NCI-H69 (cell line): ENCODE results near the gene PCK2.

Experiments
- DNase-seq: peaks from one replicate; lab custom pipeline; 2025; lab: John Stamatoyannopoulos, UW

PCK2 gene

DNA sequence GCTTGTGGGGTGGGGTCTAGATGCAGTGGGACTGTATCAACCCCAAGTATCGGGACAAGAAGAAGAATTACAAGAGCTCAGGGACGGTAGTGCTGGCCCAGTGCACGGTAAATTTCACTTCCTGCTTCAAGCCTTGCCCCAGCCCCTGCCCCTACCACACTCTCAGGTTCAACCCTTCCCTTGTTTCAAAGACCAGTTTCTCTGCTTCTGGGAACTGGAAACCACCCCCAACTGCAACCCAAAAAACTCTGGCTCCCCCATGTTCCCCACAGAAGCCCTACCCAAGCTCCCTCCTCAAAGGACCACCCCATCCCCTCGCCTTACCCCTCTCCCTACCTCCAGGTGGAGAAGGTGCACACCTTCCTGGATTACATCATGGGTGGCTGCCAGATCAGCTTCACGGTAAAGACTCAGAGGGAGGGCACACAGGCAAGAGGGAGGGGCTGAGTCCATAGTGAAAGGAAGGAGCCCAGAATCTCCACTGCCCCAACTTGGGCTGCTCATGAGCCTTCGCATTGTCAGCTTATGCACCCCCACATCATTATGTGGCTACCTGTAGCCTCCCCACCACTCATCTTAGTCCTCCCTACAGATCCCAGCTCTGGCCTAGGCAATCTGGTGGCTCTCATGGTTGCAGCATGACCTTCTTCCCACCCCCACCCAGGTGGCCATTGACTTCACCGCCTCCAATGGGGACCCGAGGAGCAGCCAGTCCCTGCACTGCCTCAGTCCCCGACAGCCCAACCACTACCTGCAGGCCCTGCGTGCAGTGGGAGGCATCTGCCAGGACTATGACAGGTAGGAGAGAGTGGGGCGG is 18.4 kb upstream of the PCK2 start:
- DNase-seq, result peak; percentile 68

GRCh38 chr14:24076302-24076601 is 17.9 kb upstream of the PCK2 start:
- DNase-seq, result no peak

DNA sequence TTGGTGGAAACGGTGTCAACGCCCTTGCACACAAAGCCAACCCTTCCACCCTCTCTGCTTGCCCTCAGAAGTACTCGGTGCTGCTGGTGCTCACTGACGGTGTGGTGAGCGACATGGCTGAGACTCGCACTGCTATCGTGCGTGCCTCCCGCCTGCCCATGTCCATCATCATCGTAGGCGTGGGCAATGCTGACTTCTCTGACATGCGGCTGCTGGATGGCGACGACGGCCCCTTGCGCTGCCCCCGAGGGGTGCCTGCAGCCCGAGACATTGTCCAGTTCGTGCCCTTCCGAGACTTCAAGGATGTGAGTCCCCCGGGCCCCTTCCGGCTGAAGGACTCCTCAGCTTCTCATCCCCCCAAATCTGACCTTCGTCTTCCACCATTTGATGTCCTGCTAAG is 17.0 kb upstream of the PCK2 start:
- DNase-seq, result no peak

DNA sequence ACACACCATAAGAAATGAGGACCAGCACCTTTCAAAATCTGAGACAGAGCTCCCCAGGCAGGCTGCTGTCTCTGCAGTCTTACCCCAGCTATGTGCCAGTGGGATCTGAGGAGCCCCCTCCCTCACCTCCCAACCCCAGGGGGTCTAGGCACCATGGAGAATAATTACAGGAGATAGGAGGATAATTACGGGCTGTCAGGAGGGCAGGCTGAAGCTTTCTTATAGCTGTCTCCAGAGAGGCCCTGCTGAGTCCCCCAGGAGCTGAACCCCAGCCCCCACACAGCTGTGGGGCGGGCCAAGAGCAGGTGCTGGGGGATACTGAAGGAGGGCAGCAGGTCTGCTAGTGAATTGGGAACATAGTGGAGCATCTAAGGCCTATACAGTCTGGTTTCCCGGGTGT is 16.0 kb upstream of the PCK2 start:
- peak; percentile 99 for DNase-seq

DNA sequence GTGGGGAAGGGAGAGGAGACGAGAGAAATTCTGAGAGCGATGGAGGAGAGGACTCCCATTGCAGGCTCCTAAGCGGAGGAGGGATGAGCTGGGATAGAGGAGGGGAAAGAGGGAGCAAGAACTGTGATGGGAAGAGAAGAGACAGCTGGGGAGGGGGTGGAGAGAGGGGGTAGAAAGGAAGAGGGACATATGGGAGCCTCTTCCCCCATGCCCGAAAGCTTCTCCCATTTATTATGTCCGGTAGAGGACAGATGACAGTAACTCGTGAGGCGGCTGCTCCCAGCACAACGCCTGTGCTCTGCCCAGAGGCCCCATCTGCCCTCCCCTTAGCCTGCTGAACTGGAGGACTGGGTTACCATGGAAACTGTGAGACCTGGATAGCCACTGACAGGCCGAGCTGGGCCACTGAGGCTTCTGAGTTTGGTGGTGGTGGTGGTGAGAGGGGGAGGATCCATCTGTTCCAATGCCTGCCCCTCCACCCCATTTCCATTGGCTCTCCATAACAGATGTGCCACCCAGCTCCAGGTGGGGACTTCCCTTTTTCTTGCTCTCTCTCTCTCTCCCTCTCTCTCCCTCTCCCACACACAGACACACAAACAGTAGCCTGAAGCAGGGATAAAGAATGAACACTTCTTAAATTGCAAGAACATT is 14.5 kb upstream of the PCK2 start:
- peak; percentile 89 for DNase-seq

DNA sequence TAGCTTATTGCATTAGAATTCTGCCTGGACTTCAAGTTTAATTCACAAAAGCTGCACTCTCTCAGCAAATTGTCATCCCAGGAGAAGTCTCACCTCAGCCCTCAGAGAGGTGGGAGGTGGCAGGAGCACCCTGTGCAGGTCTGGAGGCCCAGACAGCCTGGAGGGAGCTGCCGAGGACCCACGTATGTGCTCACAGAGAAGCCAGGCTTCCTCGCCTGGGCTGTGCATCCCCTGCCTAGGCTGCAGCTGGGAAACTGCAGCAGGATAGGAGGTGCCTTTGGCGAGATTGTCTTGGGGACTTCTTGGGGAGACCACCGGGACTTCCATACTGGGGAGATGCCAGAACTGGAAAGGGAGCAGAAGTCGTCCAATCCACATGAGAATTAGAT is 14.0 kb upstream of the PCK2 start:
- DNase-seq, result peak; percentile 61

DNA sequence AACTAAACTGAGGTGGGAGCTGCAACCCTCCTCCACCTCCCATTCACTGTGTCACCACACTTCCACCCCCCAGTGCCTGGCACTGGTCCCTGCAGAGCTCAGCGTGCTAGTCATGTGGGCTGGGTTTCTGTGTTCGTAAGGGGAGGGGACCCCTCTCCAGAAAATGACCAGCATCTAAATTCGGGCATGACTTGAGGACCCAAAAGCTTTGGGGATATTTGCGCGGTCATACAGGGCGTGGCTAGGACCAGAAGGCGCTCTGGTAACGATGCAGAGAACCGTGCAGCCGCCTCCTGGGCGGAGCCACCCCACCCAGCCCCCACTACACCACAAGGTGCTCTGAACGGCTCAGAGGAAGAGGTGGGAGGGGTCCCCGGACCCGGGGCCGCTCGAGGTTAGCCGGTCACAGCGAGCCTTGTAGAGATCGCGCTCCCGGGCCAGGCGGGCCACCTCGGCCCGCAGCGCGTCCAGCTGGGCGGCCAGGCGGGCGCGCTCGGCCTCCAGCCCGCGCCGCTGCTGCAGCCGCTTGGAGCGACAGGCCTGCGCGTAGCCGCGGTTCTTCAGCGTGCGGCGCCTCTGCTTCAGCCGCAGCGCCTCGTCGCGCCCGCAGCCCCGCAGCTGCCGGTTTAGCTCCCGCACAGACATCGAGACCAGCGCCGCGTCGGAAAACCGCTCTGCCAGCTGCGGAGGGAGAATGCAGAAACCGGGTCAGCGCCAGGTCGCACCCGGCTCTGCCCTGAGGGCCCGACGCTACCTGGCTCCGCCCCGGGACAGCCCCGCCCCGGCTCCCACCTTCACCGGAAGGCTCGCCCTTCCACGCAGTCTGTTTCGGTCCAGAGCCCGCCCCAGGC is 13.0 kb upstream of the PCK2 start:
- DNase-seq, result peak; percentile 92

- DNase-seq, result peak; percentile 62
Observed at GRCh38 chr14:24081739-24082211, 12.3 kb upstream of the PCK2 start.

DNA sequence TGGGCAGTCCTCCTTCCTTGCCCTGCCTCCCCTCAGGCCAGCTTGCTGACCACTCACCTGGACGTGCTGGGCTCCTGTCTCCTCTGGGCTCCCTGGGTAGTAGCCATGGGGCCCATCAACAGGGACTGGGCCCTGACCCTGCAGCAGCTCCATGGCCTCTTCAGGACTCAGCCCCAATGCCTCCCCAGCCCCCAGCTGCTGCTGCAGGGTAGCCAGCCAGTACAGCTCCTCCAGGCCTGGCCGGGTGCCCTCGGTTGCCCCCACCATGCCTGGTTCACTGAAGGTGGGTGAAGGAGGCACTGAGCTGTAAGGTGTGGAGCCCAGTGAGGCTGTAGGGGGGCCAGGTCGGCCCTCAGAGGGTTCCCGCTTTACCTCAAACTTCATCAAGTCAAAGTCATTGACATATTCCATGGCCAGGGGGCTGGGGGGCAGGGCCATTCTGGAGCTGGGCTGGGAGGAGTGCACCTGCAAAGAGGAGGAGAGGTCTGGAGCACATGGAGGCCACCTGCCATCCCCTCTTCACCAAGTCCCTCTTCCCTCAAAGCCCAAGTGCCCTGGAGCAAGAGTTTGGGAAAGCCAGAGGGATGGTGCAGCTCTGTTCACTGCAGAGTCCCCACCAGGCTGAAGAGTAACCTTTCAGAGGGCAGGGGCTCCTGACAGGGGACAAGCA is 11.6 kb upstream of the PCK2 start:
- no peak for DNase-seq

GRCh38 chr14:24083462-24083861 is 10.6 kb upstream of the PCK2 start:
- DNase-seq, result no peak

- no peak for DNase-seq
Observed at GRCh38 chr14:24084440-24084839, 9.7 kb upstream of the PCK2 start.

- no peak for DNase-seq
Observed at GRCh38 chr14:24085215-24085614, 8.9 kb upstream of the PCK2 start.

DNA sequence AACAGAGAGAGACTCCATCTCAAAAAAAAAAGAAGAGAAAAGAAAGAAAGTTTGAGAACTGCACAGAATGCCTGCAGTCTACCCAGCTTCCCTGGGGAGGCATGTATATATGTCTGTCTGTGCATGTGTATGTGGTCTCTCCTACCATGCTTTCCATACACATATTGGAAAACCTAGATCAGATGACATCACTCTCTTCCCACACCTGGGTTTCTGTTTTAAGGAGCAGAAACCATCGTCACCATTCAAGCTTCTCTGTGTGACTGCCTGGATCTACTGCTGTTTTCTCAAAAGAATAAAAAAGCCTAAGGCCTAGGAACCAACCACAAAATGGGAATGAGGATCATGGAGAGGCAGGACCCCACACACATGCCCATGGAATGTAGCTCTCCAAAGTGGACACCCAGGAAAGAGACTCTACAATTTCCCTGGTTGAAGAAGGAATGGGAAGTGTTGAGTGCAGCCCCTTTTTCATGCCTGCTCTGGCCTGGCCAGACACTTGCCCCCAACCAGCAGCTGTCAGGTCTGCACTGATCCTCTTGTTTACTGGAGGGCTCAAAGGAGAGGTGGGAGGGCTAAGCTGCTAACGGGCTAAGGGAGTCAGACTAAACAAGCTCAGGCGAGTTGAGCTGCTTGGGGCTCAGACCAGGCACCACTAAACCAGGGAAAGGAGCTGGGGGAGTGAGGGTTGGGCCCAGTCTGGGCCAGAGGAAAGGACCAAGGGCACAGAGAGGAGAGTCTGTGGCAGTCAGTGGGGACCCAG is 7.7 kb upstream of the PCK2 start:
- DNase-seq, result no peak

- DNase-seq, result no peak
Observed at GRCh38 chr14:24087004-24087403, 7.1 kb upstream of the PCK2 start.

DNA sequence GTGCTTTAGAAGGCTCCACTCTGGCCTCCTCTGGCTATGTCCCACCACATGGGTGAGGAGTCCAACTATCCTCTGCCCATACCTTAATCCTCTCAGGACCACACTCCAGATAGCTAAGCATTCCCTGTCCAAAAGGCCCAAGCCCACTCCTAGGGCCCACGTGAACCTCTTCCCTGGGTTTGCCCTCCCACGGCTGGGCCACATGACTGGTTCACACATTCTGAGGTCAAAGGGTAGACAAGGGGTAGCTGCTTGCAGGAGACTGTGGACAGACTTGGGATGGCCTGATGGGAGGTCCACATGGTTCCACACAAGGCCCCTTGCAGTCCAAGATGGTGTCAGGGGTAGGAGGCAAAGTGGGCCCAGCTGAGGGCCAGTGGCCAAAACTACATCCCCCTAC is 6.0 kb upstream of the PCK2 start:
- no peak for DNase-seq

DNA sequence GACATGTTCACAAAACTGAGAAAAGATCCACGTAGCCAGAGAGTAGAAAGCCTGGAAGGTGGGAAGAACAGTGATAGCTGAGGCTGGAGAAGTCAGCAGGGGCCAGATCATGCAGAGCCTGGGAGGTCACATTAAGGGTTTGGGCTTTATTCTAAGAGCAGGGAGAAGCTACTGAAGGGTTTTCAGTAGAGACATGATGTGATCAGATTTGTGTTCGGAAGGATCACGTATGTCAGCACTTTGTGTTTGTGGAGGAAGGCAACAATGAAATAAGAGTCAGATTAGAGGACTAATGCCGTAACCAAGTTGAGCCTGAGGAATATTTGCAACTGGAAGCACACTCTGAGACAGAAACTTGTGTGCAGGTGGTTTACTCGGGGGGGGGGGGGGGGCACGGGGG is 4.2 kb upstream of the PCK2 start:
- DNase-seq, result no peak

DNA sequence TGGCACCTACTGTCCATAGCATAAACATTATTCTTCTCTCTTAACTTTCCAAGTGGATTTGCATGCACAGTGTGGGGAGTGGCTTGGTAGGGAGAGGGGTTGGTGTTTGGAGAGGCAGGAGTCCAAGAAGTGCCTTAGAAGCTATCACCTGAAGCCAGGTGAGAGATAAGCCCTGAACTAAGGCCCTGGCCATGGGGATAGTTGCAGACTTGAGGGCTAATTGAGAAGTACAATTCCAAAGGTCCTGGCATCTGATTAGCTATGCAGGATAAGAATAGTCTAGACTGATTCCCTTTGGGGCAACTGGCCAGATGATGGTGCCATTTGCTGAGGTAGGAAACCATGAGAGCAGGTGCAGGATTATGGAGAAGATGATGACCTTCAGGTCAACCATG is 2.0 kb upstream of the PCK2 start:
- peak; percentile 28 for DNase-seq

DNA sequence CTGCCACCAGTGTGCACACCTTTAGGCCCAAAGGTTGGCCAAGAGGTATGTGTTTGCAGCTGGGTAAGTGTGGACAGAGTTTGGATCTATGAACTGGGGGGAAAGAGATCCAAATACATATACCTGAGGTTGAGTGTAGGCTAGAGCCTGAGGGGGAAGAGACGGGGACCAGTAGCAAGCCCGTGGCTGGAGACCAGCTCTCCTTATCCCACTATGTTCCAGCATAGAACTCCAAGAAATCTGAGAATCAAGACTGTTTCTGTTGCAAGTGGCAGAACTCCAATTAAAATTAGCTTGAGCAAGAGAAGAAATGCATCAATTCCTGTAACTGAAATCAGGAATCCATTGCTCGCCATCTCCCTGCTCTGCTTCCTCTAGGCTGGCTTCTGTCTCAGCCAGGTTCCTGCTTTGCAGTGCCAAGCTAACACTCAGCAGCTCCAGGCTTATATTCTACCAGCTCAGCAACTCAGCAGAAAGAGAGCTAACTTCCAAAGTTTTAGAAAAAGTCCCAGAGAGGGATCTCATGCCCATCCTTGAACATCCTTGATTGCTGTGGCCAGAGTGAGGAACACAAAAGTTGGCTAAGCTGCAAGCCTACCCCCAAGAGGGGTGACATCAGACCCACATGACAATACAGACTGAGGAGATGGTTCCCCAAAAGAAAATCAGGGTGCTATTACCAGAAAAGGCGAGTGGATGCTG is 1.5 kb upstream of the PCK2 start:
- DNase-seq, result no peak

- DNase-seq, result no peak
Observed at GRCh38 chr14:24093207-24093900, 757 bp upstream of the PCK2 start.

DNA sequence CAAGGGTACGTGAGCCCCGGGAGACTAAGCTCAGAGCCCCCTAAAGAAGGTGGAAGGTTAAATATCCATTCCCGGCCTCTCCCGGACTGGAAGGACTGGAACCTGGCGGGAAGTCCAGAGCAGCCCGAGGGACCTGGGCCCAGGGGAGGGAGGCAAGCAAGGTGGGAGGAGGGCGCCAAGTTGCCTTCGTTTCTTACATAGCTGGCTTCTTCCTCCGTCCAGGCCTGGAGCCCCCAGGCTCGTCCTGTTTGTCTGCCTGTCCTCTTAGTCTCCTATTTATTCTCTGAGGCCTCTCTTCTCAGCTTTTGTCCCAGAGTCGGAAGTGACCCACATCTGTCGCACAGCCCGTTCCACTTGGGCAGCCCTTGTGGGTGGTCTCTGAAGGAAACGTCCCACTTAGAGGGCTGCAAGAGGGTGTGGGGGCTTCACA is 745 bp downstream of the PCK2 start:
- no peak for DNase-seq
